Right forelimb (tissue), 1 donor: ENCODE measurements around the gene ANKRD53.
"Not testable (repeated sequence)": the region's sequence is repeated elsewhere in the genome, so short reads cannot be mapped to it uniquely, and the experiment has no call there.

Experiments used
- DNase-seq: peaks from one replicate; pipeline ENCODE4 v3.0.0-alpha.2; 2018

Gene ANKRD53

DNA sequence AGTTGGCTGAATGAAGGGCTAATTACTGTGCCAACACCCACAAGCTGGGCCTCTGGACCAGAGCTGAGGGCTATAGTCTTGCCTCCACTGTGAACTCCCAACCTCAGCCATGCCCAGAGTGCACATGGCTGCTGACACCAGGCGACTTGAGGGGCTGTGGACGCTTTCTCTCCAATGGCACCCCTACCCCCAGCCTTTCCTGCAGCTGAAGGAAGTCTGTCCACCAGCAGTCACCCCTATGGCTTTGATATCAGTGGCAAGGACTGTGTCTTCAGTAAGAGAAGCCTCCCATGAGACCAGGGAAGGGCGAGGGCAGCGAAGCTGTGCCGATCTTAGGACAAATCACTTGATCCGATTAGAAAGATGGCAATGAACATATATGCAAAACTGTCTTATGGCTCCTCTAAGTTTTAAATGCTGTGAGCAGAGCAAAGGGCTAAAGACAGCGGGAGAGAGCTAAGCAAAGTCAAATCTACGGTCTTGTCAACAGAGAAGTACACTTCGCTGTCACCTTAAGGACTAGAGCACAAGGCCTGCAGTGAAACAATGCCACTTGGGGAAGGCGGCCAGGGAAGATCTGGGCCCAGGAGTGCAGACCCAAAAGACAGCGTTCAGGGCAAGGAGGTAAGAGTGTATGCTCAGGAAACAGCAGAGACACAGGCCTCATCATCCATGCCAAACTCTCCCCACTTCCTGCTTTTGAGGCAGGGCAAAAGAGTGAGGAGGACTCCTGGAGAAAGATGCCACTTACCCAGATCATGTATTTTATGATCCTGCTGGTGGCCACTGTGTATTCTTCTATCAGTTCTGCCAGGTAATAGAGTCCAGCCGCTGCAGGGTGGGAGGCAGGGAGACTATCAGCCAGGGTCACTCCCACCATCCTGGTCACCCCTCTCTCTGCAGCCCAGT lies 14.8 kb downstream of the ANKRD53 start:
- DNase-seq, result no peak

DNA sequence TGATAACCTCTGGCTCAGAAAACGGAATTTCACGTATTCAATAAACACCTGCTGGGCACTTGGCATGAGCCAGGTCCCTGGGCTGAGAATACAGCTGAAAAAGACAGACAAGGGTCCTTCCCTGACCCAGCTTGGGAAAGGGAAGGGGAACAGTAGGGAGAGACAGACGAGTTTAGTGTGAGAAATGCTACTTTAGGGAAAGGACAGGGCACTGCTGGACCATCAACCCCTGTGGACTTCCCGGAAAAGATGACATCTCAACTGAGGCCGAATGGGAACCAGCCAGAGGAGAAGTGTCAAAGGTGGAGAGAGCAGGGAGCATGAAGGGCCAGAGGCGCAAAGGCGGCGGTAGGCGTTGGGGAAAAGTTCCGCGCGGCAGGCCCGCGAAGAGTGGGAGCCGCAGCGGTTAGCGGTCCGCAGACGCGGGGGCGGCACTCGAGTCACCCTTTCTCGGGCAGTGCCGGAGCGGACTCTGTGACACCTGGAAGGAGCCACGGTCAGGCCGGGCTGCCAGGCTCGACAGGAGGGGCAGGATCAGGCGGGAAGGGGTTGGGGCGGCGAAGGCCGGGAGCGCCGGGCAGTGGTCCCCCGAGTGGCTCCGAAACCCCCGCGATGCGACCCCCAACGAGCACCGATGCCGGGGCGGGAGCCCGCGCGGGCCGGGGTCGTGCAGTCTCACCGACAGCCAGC lies 15.7 kb downstream of the ANKRD53 start:
- no peak for DNase-seq

DNA sequence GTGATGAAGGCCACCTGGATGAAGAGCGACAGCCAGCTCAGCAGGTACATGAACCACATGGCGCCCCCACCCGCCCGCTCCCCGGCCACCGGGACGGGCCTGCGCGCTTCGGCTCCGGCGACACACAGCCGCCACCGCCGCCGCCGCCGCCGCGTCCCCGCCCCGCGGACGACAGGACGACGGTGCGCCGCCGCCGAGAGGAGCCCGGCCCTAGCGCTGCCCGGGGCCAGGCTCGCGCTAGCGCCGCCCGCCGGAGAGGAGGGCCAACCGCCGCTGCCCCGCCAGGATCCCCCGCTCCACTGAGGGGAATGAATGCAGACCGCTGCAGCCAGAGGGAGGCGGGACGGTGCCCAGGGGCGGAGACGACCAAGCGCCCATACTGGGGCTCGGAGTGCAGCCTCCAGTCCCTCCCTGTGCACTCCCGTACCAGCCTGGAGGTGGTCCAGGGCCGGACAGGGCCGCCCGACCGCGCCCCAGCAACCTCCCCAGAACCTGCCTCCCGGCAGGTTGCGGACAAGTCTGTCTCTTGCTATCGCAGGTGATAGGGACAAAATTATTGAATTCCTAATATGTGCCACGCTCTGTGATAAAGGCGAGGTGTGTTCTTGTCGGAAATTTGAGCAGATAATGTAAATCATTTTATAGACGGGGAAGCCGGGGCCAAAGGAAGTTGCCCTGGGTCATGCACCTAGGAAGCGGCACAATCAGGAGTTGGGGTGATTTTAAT lies 16.4 kb downstream of the ANKRD53 start, which contains the start of gene TEX261:
TSS of gene TEX261 (minus strand) at position 175 of the 727 bp plus-strand sequence. CDS start at position 59, 116 bp downstream.
- DNase-seq, result peak; percentile 93

DNA sequence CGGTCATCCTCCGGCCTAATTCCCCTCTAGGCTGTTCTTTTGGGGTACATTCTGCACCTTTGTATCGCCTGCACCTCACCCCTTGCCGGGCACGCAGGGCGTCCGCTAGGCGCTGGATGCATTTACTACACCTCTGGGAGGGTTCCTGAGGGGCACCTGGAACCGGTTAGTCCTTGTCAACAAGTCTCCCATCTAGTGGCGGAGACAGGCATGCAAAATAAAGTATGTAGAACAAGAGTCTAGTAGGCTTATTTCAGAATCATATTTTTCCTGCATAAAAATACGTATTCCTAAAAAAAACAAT lies 16.9 kb downstream of the ANKRD53 start:
- no peak for DNase-seq

DNA sequence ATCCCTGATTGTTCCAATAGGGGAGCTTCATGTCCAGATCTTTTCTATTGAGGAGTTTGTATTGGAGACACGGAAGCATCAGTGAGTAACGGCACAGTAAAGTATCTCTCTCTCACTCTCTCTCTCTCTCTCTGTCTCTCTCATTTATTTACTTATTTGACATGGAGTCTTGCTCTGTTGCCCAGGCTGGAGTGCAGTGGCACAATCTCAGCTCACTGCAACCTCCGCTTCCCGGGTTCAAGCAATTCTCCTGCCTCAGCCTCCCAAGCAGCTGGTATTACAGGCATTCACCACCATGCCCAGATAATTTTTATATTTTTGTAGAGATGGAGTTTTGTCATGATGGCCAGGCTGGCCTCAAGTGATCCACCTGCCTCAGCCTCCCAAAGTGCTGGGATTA lies 20.5 kb downstream of the ANKRD53 start:
- not testable (repeated sequence) for DNase-seq

DNA sequence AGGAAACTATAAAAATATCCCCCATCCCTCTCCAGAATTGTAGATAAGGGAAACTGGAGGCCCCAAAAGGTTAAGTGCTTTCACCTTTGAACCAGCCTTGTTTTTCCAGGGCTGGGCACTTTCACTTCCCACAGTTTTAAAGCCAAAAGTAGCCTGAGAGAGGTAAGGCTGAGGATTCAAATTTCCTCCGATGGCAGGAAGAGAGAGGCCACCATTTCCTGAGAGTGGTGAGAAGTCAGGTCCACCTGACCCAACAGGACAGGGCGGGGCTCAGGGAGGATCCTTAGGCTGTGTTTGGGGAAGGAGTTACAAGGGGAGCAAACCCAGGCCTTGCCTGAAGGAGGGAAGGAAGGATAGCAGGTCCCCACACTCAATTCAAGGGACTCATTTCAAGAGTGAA lies 20.9 kb downstream of the ANKRD53 start:
- DNase-seq, result no peak

DNA sequence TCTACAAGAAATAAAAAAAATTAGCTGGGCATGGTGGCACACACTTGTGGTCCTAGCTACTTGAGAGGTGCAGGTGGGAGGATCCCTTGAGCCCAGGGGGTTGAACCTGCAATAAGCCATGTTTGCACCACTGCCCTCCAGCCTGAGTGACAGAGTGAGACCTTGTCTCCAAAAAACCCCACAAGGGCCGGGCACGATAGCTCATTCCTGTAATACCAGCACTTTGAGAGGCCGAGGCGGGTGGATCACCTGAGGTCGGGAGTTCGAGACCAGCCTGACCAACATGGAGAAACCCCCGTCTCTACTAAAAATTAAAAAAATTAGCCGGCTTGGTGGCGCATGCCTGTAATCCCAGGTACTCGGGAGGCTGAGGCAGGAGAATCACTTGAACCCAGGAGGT lies 21.5 kb downstream of the ANKRD53 start:
- not testable (repeated sequence) for DNase-seq

DNA sequence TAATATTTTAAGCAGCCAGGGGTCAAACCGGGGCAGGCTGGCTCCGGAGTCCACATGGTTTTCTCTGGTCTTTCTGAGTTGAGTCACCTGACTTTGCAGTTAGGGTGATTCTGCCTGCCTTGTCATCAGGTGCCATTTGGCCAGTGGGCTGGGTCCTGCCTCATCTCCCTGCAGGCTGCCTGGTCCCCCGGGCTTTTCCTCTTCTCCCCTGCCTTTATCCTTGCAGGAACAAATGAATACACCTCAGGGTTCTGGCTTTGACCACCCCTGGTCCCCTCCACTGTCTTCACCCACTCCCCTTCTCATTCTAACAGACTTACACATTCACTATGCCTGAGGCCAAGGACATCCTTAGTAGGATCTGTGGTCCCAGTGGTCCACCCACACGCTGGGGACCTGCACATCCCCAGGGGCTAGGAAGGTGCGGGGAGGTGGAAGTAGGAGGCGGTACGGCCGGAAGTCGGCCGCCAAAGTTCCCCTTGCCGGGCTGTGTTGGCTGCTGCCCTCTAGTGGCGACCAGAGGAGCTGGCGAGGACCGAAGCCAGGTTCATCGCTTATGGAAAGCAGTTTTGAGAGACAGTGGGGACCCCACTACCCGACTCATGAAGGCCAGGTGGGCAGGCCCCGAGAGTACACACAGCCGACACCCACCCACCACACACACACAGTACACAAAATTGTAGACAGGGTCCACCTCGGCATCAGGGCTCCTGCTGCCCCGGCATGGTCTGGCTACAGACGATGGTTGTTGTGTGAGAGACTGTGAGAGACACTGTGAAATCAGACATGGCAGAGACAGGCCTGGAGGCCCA lies 22.6 kb downstream of the ANKRD53 start:
- peak; percentile 72 for DNase-seq

DNA sequence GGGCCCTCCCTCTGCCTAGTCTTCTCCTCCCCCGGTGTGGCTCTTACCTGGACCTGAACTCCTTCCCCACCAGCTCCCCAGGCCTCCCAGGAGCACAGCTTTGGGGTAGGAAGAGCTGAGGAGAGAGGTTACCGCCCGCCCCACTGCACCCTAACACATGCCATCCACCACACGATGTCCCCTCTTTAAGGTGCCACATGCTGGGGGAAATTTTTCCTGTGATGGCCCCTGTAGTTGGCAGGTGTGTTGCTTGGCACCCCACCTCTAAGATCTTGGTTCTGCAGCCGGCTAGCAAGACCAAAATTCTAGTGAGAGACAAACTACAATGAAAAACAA lies 23.1 kb downstream of the ANKRD53 start:
- DNase-seq, result no peak

DNA sequence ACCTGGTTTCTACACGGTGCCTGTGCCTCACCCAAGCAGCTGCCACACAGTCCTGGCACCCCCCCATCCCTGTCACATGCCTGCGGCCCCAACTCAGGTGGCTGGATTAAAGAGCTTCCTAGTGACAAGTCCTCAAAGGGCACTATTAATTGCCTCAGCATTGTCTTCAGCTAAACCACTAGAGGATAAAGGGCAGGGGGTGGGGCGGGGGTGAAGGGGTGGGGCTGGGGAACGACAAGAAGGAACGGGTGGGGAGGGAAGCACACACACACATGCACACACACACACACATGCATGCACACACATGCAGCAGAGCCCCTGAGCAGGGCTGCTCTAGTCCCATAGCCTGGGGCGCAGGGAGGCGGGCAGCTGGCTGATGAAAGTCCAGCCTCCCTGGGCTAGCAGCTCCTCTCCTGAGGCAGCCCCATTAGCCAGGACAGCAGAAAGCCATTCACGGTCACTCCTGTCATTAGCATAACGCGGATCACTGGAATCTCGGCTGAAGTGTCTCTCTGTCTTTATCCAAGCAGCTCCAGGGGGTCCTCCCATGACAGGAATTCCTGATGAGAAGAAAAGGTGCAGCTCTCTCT lies 23.6 kb downstream of the ANKRD53 start:
- DNase-seq, result no peak

DNA sequence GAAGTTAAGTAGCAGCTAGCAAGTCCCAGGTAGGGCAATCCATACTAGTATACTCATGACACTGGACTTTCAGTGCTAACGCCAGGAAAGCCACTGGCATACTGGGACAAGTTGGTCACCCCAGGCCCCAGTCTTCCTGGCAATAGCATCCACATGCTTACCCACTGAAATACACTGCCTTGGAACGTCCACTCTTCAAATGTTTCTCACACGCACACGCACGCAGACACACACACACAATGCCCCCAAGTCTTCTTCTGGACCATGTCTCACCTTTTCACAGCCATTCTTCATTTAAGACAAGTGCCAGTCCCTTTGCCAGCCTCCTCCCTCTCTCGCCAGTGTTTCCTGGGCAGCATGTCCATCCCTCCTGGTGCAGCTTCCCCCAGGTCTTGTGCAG lies 25.0 kb downstream of the ANKRD53 start:
- no peak for DNase-seq

DNA sequence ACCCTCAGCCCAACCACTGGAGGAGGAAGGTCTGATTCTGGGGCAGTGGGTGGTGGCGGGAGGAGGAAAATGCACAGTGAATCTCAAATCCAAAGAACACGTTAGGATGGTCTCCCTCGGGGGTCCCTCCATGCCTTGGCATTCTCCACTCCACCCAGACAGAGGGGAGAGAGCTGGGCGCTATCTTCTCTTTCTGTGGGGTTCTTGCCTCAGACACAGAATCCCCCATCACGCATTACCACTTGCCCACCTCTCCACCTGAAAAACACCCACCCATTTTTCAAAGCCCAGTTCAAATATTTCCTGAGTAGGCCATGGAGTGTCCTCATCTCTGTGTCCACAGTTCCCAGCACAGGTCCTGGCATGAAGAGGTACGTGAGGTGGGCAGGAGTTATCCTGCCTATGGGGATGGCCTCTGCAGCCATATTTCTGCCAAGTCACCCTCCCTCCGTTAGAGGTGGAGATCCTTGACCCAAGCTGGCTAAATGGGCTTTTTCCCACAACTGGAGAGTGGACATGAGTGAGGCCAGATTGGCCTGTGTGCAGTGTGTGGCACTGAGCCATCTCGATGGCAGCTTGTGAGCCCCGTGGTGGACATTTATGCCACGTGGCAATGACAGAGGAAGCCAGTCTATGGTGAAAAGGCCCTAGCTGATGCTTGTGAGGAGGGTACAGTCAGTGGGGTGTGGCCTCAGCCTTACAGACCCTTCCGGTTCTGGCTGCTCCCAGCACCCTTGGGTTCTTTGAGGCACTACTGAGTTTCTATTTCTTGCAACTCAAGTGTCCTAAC lies 25.7 kb downstream of the ANKRD53 start:
- no peak for DNase-seq

DNA sequence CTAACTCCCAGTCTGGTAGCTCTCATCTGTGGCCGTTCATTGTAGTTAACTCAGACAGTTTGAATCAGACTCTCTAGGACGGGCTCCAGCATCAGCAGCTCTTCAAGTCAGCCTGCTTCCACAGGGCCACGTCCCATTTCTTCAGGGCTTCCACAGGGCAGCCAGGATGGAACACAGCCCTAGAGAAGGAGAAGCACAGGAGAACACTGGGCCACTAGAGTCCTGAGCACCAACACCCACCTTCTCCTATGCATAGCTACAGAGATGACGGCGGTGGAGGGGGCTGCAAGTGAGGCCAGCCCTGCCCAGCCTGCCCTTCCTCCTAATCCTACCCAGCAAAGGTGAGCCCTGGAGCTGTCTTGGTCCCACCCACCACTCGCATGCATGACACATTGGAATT lies 26.4 kb downstream of the ANKRD53 start:
- no peak for DNase-seq

DNA sequence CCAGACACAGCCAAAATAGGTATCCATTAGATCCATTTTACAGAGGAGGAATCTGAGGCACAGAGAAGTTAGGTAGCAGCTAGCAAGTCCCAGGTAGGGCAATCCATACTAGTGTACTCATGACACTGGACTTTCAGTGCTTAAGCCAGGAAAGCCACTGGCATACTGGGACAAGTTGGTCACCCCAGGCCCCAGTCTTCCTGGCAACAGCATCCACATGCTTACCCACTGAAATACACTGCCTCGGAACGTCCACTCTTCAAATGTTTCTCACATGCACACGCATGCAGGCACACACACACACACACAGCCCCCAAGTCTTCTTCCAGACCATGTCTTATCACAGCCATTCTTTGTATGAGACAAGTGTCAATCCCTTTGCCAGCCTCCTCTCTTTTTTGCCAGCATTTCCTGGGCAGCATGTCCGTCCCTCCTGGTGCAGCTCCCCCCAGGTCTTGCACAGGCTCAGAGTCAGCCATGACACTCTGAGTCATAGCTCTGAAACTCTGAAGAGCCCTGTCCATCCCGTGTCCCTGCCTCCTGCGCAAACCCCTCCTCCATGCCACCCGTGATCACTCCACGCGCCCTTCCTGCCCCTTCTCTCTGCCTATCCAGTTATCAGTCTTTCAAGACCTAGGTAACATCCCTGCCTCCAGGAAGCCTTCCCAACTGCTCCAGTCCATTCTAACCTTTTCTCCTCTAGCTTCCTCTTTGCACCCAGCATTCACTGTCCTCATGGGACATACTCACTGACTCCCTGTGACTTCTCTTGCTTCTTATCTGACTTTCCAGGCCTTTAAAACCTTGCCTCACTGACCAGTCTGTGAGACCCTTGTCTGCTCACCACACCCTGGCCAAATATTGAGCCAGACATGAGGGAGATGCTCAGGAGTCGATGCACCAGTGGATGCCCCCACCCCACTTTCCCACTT lies 27.1 kb downstream of the ANKRD53 start:
- no peak for DNase-seq

DNA sequence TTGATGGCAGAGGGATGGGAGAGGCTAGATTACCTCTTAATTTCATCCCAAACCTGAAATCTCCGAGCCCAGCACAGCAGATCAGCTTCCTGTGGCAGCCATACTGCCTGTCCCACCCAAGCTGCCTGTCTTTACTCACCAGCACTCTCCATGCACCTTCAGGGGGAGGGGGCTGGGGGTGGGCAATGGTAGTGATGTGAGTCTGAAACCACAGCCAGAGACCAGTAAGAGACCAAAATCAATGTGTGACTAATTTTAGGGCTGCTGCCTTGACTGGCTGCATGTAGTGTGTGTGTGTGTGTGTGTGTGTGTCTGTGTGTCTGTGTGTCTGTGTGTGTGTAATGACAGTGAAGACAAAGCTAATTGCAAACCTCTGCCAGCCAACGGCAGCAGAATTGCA lies 27.9 kb downstream of the ANKRD53 start:
- no peak for DNase-seq

DNA sequence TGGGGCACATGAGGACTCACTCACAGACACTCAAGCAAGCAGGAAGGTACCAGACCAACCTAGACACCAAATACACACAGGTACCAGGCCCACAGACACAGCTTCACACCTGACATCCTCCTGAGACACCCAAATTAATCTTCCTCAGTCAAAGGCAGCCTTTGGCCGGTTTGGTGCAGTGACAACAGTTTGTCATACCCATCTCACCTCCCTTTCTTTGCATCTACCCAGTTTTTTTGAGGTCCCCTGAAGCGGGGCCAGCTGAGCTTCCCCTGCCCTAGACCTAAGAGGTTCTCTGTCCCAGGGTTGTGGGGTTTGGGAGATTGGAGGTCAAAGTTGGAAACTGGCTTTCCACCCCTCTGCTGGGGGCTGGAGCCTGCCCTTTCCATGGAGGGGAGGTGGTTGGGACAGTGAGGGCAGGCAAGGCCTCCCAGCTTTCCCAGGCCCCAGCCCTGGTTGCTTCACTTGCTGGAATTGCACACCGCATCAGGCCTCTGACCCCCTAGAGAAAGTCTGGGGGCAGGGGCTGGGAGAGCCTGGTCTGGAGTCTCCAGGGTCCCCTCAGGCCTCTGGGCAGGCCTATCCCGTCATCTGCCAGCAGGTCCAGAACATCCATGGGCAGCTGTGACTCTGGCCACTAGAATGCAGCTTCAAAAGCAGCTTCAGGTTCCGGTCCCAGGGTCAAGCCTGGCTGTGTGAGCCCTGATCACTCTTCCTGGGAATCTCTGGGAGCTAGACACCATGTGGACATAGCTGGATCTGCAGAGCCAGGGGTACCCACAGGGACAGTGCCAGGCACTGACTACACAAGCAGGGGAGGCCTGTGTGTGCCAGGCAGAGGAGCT lies 28.7 kb downstream of the ANKRD53 start:
- no peak for DNase-seq

DNA sequence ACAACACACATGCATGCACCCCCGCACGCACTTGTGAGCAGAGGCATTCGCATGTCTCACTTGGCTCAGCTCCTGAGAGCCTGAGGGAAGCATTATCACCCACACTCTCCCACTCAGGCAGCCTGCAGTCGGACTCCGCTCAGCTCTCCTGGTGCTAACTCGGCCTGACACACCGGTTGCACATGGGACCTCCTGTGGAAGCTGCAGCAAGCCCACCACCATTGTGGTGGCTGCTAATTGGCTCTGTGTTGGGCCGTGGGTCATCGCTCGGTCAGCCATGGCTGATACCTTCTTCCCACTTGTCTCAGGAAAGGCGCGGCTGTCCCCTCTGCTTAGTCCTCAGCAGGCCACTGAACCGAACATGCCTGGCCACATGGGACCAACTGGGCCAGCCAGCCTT lies 29.9 kb downstream of the ANKRD53 start:
- no peak for DNase-seq

DNA sequence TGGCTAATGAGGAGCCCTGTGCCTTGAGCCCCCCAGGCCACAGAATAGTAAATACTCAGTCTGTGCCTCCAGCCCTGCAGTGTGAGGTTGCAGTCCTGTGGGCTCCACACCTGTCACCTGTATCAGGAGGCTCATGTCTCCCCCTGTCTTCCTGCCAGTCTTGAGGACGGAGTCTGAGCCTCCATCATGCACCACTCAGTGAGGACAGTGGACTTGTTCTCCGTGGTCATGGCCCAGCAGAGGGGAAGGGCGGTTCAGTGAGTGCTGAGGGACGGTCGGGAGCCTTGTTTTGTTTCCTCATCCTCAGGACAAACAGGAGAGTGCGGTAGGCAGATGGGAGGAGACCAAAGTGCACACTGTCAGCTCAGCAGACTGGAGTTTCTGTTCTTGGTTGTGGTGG lies 33.4 kb downstream of the ANKRD53 start:
- DNase-seq, result not testable (repeated sequence)

DNA sequence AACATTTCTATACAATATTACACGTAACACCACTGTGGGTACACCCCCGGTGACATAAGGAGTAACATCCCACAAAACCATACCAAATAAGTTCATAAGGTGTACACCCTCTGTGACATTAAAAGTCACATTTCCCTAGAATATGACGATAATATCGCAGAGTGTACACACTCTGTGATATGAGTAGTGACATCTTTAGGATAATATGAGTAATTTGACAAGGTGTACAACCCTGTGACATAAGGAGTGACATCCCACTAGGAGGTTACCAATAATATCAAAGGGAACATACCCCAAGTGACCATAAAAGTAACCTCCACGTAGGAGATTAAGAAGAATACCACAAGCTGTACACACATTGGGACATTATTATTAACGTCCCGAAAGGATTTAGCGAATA lies 40.2 kb downstream of the ANKRD53 start:
- DNase-seq, result no peak

DNA sequence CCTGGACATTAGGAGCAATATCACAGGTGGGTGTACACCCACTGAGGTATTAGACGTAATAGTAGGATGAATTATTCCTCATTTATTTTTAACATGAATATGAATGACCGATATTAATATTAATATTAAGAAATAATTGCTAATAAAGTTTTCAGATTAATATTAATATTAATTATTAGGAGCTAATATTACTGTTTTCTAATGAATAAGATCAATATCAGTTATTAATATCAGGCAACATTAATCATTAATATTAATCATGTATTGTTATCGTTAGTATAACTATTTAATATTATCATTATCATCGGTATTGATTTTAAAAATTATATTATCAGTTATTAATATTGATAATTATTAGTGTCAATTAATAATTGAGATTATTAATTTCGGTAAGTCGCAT lies 41.6 kb downstream of the ANKRD53 start:
- DNase-seq, result not testable (repeated sequence)
